IMR-90 (cell line): ENCODE results near the gene GNG2. TPM values are rescaled to one million over a fixed set of nuclear protein-coding genes. Genes with fewer than 3 reads are reported as not detected.
A peak's percentile ranks its signal among the peaks of the same experiment; 100 is the strongest.
"Not testable (repeated sequence)": the region's sequence is repeated elsewhere in the genome, so short reads cannot be mapped to it uniquely, and the experiment has no call there.

ENCODE experiments used
- ATAC-seq: fragments of 200-7000 bp; cut with Tn5 transposase; 2 replicates; pipeline ENCODE4 v1.9.1; 2020; ENCODE audit warnings: low read depth, mild to moderate bottlenecking, moderate library complexity
- BruUV-seq: library from RNA; stranded (reverse); fragments of 400-500 nt; replicated peaks from 2 replicates; lab custom pipeline; 2021; lab: Mats Ljungman, UMichigan
- CTCF ChIA-PET: fragments of 300-600 bp; formaldehyde crosslinking; extraction: SDS; loops from one replicate; lab custom pipeline; 2021; ENCODE audit warnings: antibody characterized with exemption; lab: Yijun Ruan, JAX
- POLR2A ChIA-PET: fragments of 300-600 bp; sonication (Branson Sonifier 250); formaldehyde crosslinking; loops from one replicate; lab custom pipeline; 2022; ENCODE audit warnings: antibody characterized with exemption; ENCODE audit not compliant: unreplicated experiment; lab: Charles Lee
- DNase-seq: peaks from one replicate; pipeline ENCODE4 v3.0.0; 2013
- H2AFZ ChIP-seq: replicated peaks from 2 replicates; pipeline ENCODE3; 2013; ENCODE audit warnings: low read length, mild to moderate bottlenecking; ENCODE audit not compliant: poor library complexity
- H2AK5ac ChIP-seq: 2 replicates; pipeline ENCODE4 v1.6.1; 2013; ENCODE audit warnings: low read depth, low read length, inconsistent platforms
- H2AK9ac ChIP-seq: replicated peaks from 2 replicates; pipeline ENCODE3; 2013; ENCODE audit warnings: mild to moderate bottlenecking, low read depth, low read length, moderate library complexity; ENCODE audit not compliant: poor library complexity
- H2BK120ac ChIP-seq: 2 replicates; pipeline ENCODE4 v1.6.1; 2013; ENCODE audit warnings: low read depth, low read length, inconsistent platforms
- H2BK15ac ChIP-seq: 3 replicates; pipeline ENCODE4 v1.6.1; 2013; ENCODE audit warnings: low read depth, low read length, inconsistent platforms
- H2BK20ac ChIP-seq: 2 replicates; pipeline ENCODE4 v1.6.1; 2013; ENCODE audit warnings: low read depth, mild to moderate bottlenecking, inconsistent platforms, low read length, moderate library complexity
- H2BK5ac ChIP-seq: 2 replicates; pipeline ENCODE4 v1.6.1; 2013; ENCODE audit warnings: mild to moderate bottlenecking, low read depth, low read length, inconsistent platforms; ENCODE audit not compliant: poor library complexity, severe bottlenecking
- H3K14ac ChIP-seq: replicated peaks from 2 replicates; pipeline ENCODE4 v1.6.1; 2013; ENCODE audit warnings: low read depth, low read length, inconsistent platforms
- H3K18ac ChIP-seq: 2 replicates; pipeline ENCODE4 v1.6.1; 2013; ENCODE audit warnings: low read depth, low read length, control low read depth
- H3K23ac ChIP-seq: 2 replicates; pipeline ENCODE4 v1.6.1; 2013; ENCODE audit warnings: low read depth, low read length, inconsistent platforms
- H3K27ac ChIP-seq: 2 replicates; pipeline ENCODE4 v1.5.1; 2013; ENCODE audit warnings: mild to moderate bottlenecking, control low read depth, low read length; ENCODE audit not compliant: insufficient read depth
- H3K27me3 ChIP-seq: 2 replicates; pipeline ENCODE4 v1.6.1; 2013; ENCODE audit warnings: low read length; ENCODE audit not compliant: control insufficient read depth, insufficient read depth
- H3K36me3 ChIP-seq: 2 replicates; pipeline ENCODE4 v1.6.1; 2013; ENCODE audit warnings: low read length, mixed read lengths; ENCODE audit not compliant: control insufficient read depth, insufficient read depth
- H3K4ac ChIP-seq: 2 replicates; pipeline ENCODE4 v1.6.1; 2013; ENCODE audit warnings: low read depth, low read length, inconsistent platforms
- H3K4me1 ChIP-seq: 2 replicates; pipeline ENCODE4 v1.6.1; 2013; ENCODE audit warnings: low read length, mixed read lengths; ENCODE audit not compliant: control insufficient read depth, insufficient read depth
- H3K4me2 ChIP-seq: 2 replicates; pipeline ENCODE4 v1.6.1; 2013; ENCODE audit warnings: low read depth, mild to moderate bottlenecking, control low read depth, low read length, moderate library complexity
- H3K4me3 ChIP-seq: 2 replicates; pipeline ENCODE4 v1.5.1; 2013; ENCODE audit warnings: low read depth, mild to moderate bottlenecking, control low read depth, low read length, moderate library complexity; ENCODE audit not compliant: insufficient read depth
- H3K56ac ChIP-seq: 2 replicates; pipeline ENCODE4 v1.6.1; 2013; ENCODE audit warnings: low read length, inconsistent platforms; ENCODE audit not compliant: insufficient read depth; ENCODE audit errors: extremely low read depth
- H3K79me1 ChIP-seq, 2 experiments: 2 replicates each; pipeline ENCODE4 v1.6.1; 2013; ENCODE audit warnings: low read length in 2 of 2, inconsistent platforms in 1 of 2, low read depth in 1 of 2
- H3K9ac ChIP-seq: 2 replicates; pipeline ENCODE4 v1.6.1; 2013; ENCODE audit warnings: low read depth, low read length, control low read depth
- H3K9me1 ChIP-seq: 2 replicates; pipeline ENCODE4 v1.6.1; 2013; ENCODE audit warnings: low read length, inconsistent platforms; ENCODE audit not compliant: insufficient read depth
- H3K9me3 ChIP-seq: 2 replicates; pipeline ENCODE4 v1.6.1; 2013; ENCODE audit warnings: low read length; ENCODE audit not compliant: control insufficient read depth, insufficient read depth
- H4K20me1 ChIP-seq: 2 replicates; pipeline ENCODE4 v1.6.1; 2013; ENCODE audit warnings: low read length, inconsistent platforms; ENCODE audit not compliant: insufficient read depth
- H4K5ac ChIP-seq: 2 replicates; pipeline ENCODE4 v1.6.1; 2013; ENCODE audit warnings: mild to moderate bottlenecking, low read depth, low read length, control low read depth
- H4K8ac ChIP-seq, 2 experiments: 2 replicates each; pipeline ENCODE4 v1.6.1; 2013; ENCODE audit warnings: low read depth in 2 of 2, low read length in 2 of 2, control low read depth in 1 of 2, inconsistent platforms in 1 of 2
- H4K91ac ChIP-seq: 2 replicates; pipeline ENCODE4 v1.6.1; 2013; ENCODE audit warnings: low read depth, low read length, inconsistent platforms; ENCODE audit not compliant: insufficient read depth
- BHLHE40 ChIP-seq: fragments of 150-350 bp; IDR thresholded peaks from 2 replicates; pipeline ENCODE4 v1.6.1; 2016; ENCODE audit warnings: mild to moderate bottlenecking, low read depth, low read length
- FOS ChIP-seq: fragments of 150-350 bp; IDR thresholded peaks from 2 replicates; pipeline ENCODE4 v1.6.1; 2016; ENCODE audit warnings: low read depth, low read length
- MAZ ChIP-seq: IDR thresholded peaks from 2 replicates; pipeline ENCODE4 v1.6.1; 2012; ENCODE audit warnings: low read depth, mild to moderate bottlenecking, low read length, improper control_type of control experiment, moderate library complexity, borderline replicate concordance
- whole genome bisulfite sequencing, 2 experiments: methylation state at CpG; one replicate each; pipeline versions ENCODE4 v1.1.5 to v1.1.7; 2013; ENCODE audit warnings: missing lambda C conversion rate in 2 of 2; ENCODE audit not compliant: insufficient read length in 1 of 2; ENCODE audit errors: extremely low coverage in 2 of 2; 5-methylcytosine and 5-hydroxymethylcytosine counted together
- dilution Hi-C: fragments of 300-500 bp; cut with HindIII; formaldehyde crosslinking; loops from one replicate; pipeline ENCODE4 v1.14.3; 2018; ENCODE audit warnings: low sequenced_read_pairs; ENCODE audit not compliant: unreplicated experiment
- in situ Hi-C: fragments of 300-500 bp; cut with MboI; formaldehyde crosslinking; loops from 3 replicates; pipeline ENCODE4 v1.14.3; 2019; ENCODE audit warnings: low sequenced_read_pairs, inconsistent platforms, mixed read lengths
- intact Hi-C: fragments of 100-400 bp; cut with micrococcal nuclease; formaldehyde crosslinking; loops from 2 replicates; pipeline ENCODE4 v1.10.0; 2022
- polyA plus RNA-seq, 3 experiments: library from polyadenylated mRNA; depleted of rRNA; stranded (reverse); fragments of >200 nt; gene quantifications; 2 replicates each; pipeline ENCODE4 v1.2.3, GENCODE V29; 2012; ENCODE audit warnings: low replicate concordance in 1 of 3
- total RNA-seq: library from RNA; depleted of rRNA; stranded (reverse); fragments of >200 nt; gene quantifications from 2 replicates; pipeline ENCODE4 v1.2.3, GENCODE V29; 2012
- TF ChIP-seq, protein P1 (sequence below): fragments of 150-350 bp; IDR thresholded peaks from 2 replicates; pipeline ENCODE4 v1.6.1; 2017; ENCODE audit warnings: mild to moderate bottlenecking, antibody characterized with exemption, low read length, low read depth

Gene GNG2
- total and polyA plus RNA-seq, 2 of the 4 experiments (the other 2 are of a cell fraction) = 13.1 to 14.6 TPM

DNA sequence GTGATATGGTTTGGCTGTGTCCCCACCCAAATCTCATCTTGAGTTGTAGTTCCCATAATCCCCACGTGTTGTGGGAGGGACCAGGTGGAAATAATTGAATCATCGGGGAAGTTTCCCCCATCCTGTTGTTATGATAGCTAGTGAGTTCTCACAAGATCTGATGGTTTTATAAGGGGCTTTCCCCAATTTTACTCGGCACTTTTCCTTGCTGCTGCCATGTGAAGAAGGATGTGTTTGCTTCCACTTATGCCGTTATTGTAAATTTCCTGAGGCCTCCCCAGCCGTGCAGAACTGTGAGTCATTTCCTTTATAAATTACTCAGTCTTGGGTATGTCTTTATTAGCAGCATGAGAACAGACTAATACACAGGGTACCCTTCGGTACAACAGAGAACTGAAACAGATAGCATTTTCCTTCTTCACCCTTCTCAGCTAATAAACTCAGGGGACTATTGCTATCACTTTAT lies 45.3 kb downstream of the GNG2 start:
- intact Hi-C loops, BruUV-seq, H3K4me1 ChIP-seq, H3K27me3 ChIP-seq, H2AK9ac ChIP-seq, dilution Hi-C loops, H3K9me3 ChIP-seq, in situ Hi-C loops, H3K9me1 ChIP-seq, H4K20me1 ChIP-seq, H3K36me3 ChIP-seq, H3K4me3 ChIP-seq, POLR2A ChIA-PET: not testable (repeated sequence)
- H3K9ac ChIP-seq = peak overlapping the region; percentile 2; the same call in 1 of the 2 replicates
- H2BK15ac ChIP-seq = peak overlapping the region; percentile 92; the same call in 2 of the 3 replicates
- CTCF ChIA-PET = interaction anchor here (0.6 kb wide), 1 partner anchor 116 kb away, joined by 3 read pairs; no protein-coding TSS in a partner anchor
- TF ChIP-seq MAZ (0 out of 2 replicates have a peak, but pooled peaks have one; percentile 15), FOS (peak; percentile 80), BHLHE40 (peak; percentile 68)
- TF ChIP-seq, protein P1, sequence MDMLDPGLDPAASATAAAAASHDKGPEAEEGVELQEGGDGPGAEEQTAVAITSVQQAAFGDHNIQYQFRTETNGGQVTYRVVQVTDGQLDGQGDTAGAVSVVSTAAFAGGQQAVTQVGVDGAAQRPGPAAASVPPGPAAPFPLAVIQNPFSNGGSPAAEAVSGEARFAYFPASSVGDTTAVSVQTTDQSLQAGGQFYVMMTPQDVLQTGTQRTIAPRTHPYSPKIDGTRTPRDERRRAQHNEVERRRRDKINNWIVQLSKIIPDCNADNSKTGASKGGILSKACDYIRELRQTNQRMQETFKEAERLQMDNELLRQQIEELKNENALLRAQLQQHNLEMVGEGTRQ = peak; percentile 38; the same call in 1 of the 2 replicates
- H3K56ac ChIP-seq = peak overlapping the region; percentile 78
- H4K8ac ChIP-seq = peak overlapping the region; percentile 73 to 94; a peak in 3 of 4 replicates
- peak overlapping the region; percentile 79; the same call in 1 of the 2 replicates for H3K4ac ChIP-seq
- H2BK5ac ChIP-seq = peak overlapping the region; percentile 92
- peak overlapping the region; percentile 89; the same call in 1 of the 2 replicates for H4K5ac ChIP-seq
- H2BK20ac ChIP-seq = peak overlapping the region; percentile 94
- H2AFZ ChIP-seq = peak overlapping the region; percentile 73
- peak overlapping the region; percentile 46 for H3K27ac ChIP-seq
- H3K14ac ChIP-seq = peak overlapping the region; percentile 86
- DNase-seq = peak; percentile 95
- peak overlapping the region; percentile 80 for H3K4me2 ChIP-seq
- ATAC-seq = peak; percentile 98
- H3K23ac ChIP-seq = peak overlapping the region; percentile 93
- peak overlapping the region; percentile 83; the same call in 1 of the 2 replicates for H3K18ac ChIP-seq
- H2BK120ac ChIP-seq = peak overlapping the region; percentile 92
- 0% methylated on average over 1 of the region's 6 CpGs; no CpG with 5 or more reads in 1 of the 2 experiments for WGBS, 2 experiments
- H3K79me1 ChIP-seq = peaks cover 6 to 37% of the 10 kb centered on the region in 2 experiments
- H4K91ac ChIP-seq = peak overlapping the region; percentile 75
- H2AK5ac ChIP-seq = peak overlapping the region; percentile 71; the same call in 1 of the 2 replicates
